B cell (primary cell): Measurements from ENCODE around the gene TTC28. TPM values are rescaled to one million over a fixed set of nuclear protein-coding genes. Genes with fewer than 3 reads are reported as not detected.
A peak's percentile ranks its signal among the peaks of the same experiment; 100 is the strongest.
"Not testable (repeated sequence)": the region's sequence is repeated elsewhere in the genome, so short reads cannot be mapped to it uniquely, and the experiment has no call there.

Experiments
- ATAC-seq: fragments of 200-7000 bp; cut with Tn5 transposase; one replicate; pipeline ENCODE4 v1.10.0; 2021; ENCODE audit warnings: low read depth, mild to moderate bottlenecking, moderate number of reproducible peaks, moderate library complexity
- CTCF ChIA-PET: fragments of 350-600 bp; sonication (Branson Sonifier 250); formaldehyde crosslinking; loops from one replicate; lab custom pipeline; 2021; ENCODE audit warnings: antibody characterized with exemption, inconsistent platforms; lab: Charles Lee
- POLR2A ChIA-PET: fragments of 350-600 bp; sonication (Branson Sonifier 250); formaldehyde crosslinking; loops from one replicate; lab custom pipeline; 2021; ENCODE audit warnings: antibody characterized with exemption; lab: Charles Lee
- DNase-seq: peaks from one replicate; pipeline ENCODE4 v3.0.0; 2013
- H2AFZ ChIP-seq: 2 replicates; pipeline ENCODE4 v1.6.1; 2012; ENCODE audit warnings: mild to moderate bottlenecking, low read depth, low read length; ENCODE audit not compliant: insufficient read depth, poor library complexity, severe bottlenecking
- H3K27ac ChIP-seq, 2 donors: 1 replicate in 1 of 2; 2 replicates in 1 of 2; pipeline ENCODE4 v1.5.1; 2012 to 2013; ENCODE audit warnings: low read length in 2 of 2, mild to moderate bottlenecking in 2 of 2, moderate library complexity in 1 of 2
- H3K27me3 ChIP-seq, 4 experiments: fragments of 200-600 bp in 1 of 4; sonication (generic) in 1 of 4; replicated peaks in 1 of 4; 1 replicate in 2 of 4; 2 replicates in 2 of 4; pipeline versions ENCODE4 v1.6.1 to v1.7.0; 2013 to 2016; ENCODE audit warnings: low read length in 3 of 4, mild to moderate bottlenecking in 2 of 4, mixed read lengths in 1 of 4, moderate library complexity in 1 of 4; ENCODE audit not compliant: insufficient read depth in 4 of 4, control insufficient read depth in 3 of 4; ENCODE audit errors: control extremely low read depth in 1 of 4
- H3K36me3 ChIP-seq, 2 experiments: replicated peaks in 1 of 2; 1 replicate in 1 of 2; 2 replicates in 1 of 2; pipeline versions ENCODE4 v1.6.1 to v1.7.1; 2013; ENCODE audit warnings: low read length in 1 of 2; ENCODE audit not compliant: insufficient read depth in 2 of 2, control insufficient read depth in 1 of 2; ENCODE audit errors: control extremely low read depth in 1 of 2, extremely low read depth in 1 of 2
- H3K4me1 ChIP-seq, 2 donors: fragments of 200-600 bp in 1 of 2; sonication (generic) in 1 of 2; 1 replicate in 1 of 2; 2 replicates in 1 of 2; pipeline versions ENCODE4 v1.5.1 to v1.6.1; 2013 to 2017; ENCODE audit warnings: low read length in 2 of 2; ENCODE audit not compliant: control insufficient read depth in 2 of 2, insufficient read depth in 2 of 2
- H3K4me2 ChIP-seq: replicated peaks from 2 replicates; pipeline ENCODE3; 2012; ENCODE audit warnings: mild to moderate bottlenecking, low read depth, low read length; ENCODE audit not compliant: poor library complexity, severe bottlenecking
- H3K4me3 ChIP-seq, 5 experiments: fragments of 200-600 bp in 1 of 5; sonication (generic) in 1 of 5; 1 replicate in 3 of 5; 2 replicates in 2 of 5; pipeline versions ENCODE4 v1.5.1 to v1.7.0; 2011 to 2016; ENCODE audit warnings: low read length in 4 of 5, mild to moderate bottlenecking in 4 of 5, low read depth in 2 of 5, control low read depth in 1 of 5, moderate library complexity in 1 of 5; ENCODE audit not compliant: insufficient read depth in 1 of 5; ENCODE audit errors: control extremely low read depth in 1 of 5, extremely low read depth in 1 of 5
- H3K79me2 ChIP-seq: fragments of 200-600 bp; sonication (generic); one replicate; pipeline ENCODE4 v1.6.0; 2016; ENCODE audit warnings: low read length; ENCODE audit not compliant: control insufficient read depth, insufficient read depth
- H3K9ac ChIP-seq: fragments of 200-600 bp; sonication (generic); 2 replicates; pipeline ENCODE4 v1.6.1; 2017; ENCODE audit warnings: mild to moderate bottlenecking, low read length, moderate library complexity
- H3K9me3 ChIP-seq, 3 donors: one replicate each; pipeline versions ENCODE4 v1.6.1 to v1.7.1; 2013; ENCODE audit warnings: low read length in 2 of 3; ENCODE audit not compliant: control insufficient read depth in 2 of 3, insufficient read depth in 1 of 3; ENCODE audit errors: control extremely low read depth in 1 of 3
- H4K20me1 ChIP-seq: 2 replicates; pipeline ENCODE4 v1.6.0; 2012; ENCODE audit warnings: mild to moderate bottlenecking, low read length; ENCODE audit not compliant: insufficient read depth, control insufficient read depth, poor library complexity, severe bottlenecking
- H3K27ac Mint-ChIP-seq: one replicate; pipeline ENCODE4 v1.8.0; 2021; ENCODE audit warnings: mixed read lengths
- H3K27me3 Mint-ChIP-seq: one replicate; pipeline ENCODE4 v1.8.0; 2021; ENCODE audit warnings: mixed read lengths
- H3K4me1 Mint-ChIP-seq: one replicate; pipeline ENCODE4 v1.8.0; 2021; ENCODE audit warnings: mixed read lengths
- H3K4me3 Mint-ChIP-seq: one replicate; pipeline ENCODE4 v1.8.0; 2021; ENCODE audit warnings: mixed read lengths
- H3K9me3 Mint-ChIP-seq: one replicate; pipeline ENCODE4 v1.8.0; 2022; ENCODE audit warnings: mixed read lengths; ENCODE audit not compliant: insufficient read depth
- WGBS: methylation state at CpG from one replicate; pipeline ENCODE4 v1.1.5; 2013; ENCODE audit warnings: missing lambda C conversion rate; ENCODE audit not compliant: insufficient coverage; 5-methylcytosine and 5-hydroxymethylcytosine counted together
- intact Hi-C: fragments of 100-400 bp; cut with micrococcal nuclease; formaldehyde crosslinking; loops from one replicate; pipeline ENCODE4 v1.10.0; 2022
- polyA plus RNA-seq: library from polyadenylated mRNA; depleted of rRNA; stranded (reverse); fragments of >200 nt; gene quantifications from 2 replicates; pipeline ENCODE4 v1.2.3, GENCODE V29; 2012
- total RNA-seq, 2 donors: library from RNA; stranded (reverse); fragments of 120-200 nt in 1 of 2; gene quantifications; 1 replicate in 1 of 2; 2 replicates in 1 of 2; pipeline versions ENCODE4 v1.2.3 to v1.2.4, GENCODE V29; 2013 to 2022

Gene TTC28
- total and polyA plus RNA-seq, 2 donors (not counting 1 experiment from before 2014, with no cell fraction given), result 4.5 to 7.3 TPM

DNA sequence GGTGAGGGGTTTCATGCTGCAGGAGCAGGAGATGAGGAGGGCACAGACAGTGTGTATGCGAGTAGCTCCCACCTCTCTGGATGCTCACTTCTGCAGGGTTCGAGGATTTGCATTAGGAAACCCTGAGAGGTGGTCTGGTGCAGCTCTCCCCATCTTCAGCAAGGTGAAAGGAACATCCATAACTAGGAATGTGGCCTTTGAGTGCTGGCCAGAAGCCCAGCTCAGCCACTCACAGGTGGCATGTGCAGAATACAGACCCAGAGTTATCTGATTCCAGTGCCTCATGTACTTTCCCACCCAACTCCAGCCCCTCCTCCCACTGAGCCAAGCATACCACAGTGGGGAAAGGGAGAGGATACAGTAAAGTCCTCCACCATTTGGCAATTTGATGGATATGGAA lies 10.2 kb upstream of the TTC28 start:
- H3K27me3 ChIP-seq, H3K27ac Mint-ChIP-seq, H3K4me2 ChIP-seq, H2AFZ ChIP-seq, H3K9me3 ChIP-seq, H3K79me2 ChIP-seq, H3K4me3 Mint-ChIP-seq, CTCF ChIA-PET, H3K27me3 Mint-ChIP-seq, H3K36me3 ChIP-seq, H3K27ac ChIP-seq, H3K9me3 Mint-ChIP-seq, ATAC-seq, H3K4me3 ChIP-seq, H4K20me1 ChIP-seq, intact Hi-C loops, DNase-seq, H3K4me1 ChIP-seq, H3K9ac ChIP-seq, POLR2A ChIA-PET: not testable (repeated sequence)
- peaks cover 11% of the 10 kb centered on the region for H3K4me1 Mint-ChIP-seq
- WGBS, result 100% methylated on average over 2 of the region's 2 CpGs

DNA sequence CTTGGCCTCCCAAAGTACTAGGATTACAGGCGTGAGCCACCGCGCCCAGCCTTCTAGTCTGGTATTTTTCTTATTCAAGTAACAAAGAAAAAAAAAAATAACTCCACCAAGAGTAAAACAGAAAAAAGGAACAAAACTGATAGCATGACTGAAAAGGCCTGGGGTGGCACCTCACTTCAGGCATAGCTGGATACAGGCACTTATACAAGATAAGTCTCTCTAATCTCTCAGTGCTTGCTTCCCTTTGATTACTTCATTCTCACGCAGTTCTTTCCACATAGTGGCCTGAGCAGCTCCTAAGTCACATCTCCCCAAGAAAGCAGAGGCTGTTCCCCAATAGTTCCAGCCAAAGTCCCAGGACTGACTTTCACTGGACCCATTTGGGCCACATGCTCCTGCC lies 3.3 kb upstream of the TTC28 start:
- POLR2A ChIA-PET, CTCF ChIA-PET, H3K36me3 ChIP-seq, H3K4me3 Mint-ChIP-seq, H3K4me3 ChIP-seq, H3K27me3 Mint-ChIP-seq, DNase-seq, H3K9me3 Mint-ChIP-seq, H3K4me2 ChIP-seq, intact Hi-C loops, ATAC-seq, H3K9ac ChIP-seq, H3K27ac Mint-ChIP-seq, H3K27ac ChIP-seq, H2AFZ ChIP-seq, H3K79me2 ChIP-seq, H4K20me1 ChIP-seq, H3K9me3 ChIP-seq: not testable (repeated sequence)
- Histone ChIP-seq H3K4me1 (peaks cover 5 to 16% of the 10 kb centered on the region in 2 donors), H3K27me3 (peaks cover 0 to 15% (median 5%) of the 10 kb centered on the region in 4 experiments)
- WGBS, result 88% methylated on average over 1 of the region's 4 CpGs
- H3K4me1 Mint-ChIP-seq, result peaks cover 11% of the 10 kb centered on the region

DNA sequence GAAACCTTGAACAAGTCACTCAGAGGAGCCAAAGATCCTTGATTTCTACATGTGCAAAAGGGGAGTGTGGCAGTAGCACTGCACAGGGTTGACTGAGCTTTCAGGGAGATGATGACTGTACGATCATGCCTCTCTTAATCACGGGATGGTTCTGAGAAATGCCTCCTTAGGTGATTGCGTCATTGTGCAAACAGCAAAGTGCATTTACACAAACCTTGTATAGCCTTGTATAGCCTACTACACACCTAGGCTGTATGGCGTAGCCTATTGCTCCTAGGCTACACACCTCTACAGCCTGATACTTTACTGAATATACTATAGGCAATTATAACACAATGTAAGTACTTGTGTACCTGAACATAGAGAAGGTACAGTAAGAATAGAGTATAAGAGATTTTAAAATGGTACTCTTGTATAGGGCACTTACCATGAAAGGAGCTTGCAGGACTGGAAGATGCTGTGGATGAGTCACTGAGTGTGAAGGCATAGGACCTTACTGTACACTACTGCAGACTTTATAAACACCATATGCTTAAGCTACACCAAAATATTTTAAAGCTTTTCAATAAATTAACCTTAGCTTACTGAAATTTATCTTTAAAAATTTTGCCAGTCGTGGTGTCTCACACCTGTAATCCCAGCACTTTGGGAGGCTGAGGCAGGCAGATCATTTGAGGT lies 1.3 kb upstream of the TTC28 start:
- POLR2A ChIA-PET, intact Hi-C loops, DNase-seq, H3K27ac Mint-ChIP-seq, H3K4me1 Mint-ChIP-seq, H3K27ac ChIP-seq, H3K4me2 ChIP-seq, CTCF ChIA-PET, H2AFZ ChIP-seq, H3K9ac ChIP-seq, H3K36me3 ChIP-seq, H3K4me3 ChIP-seq, H3K27me3 Mint-ChIP-seq, ATAC-seq, H3K9me3 Mint-ChIP-seq, H4K20me1 ChIP-seq, H3K9me3 ChIP-seq, H3K79me2 ChIP-seq: not testable (repeated sequence)
- peak overlapping the region; percentile 45 for H3K4me3 Mint-ChIP-seq
- 100% methylated on average over 1 of the region's 5 CpGs for WGBS
- peaks cover 5 to 11% of the 10 kb centered on the region in 2 donors for H3K4me1 ChIP-seq
- peaks cover 0 to 17% (median 6%) of the 10 kb centered on the region in 4 experiments for H3K27me3 ChIP-seq
